ENCODE measurements around the gene TADA2A.

GRCh38 chr17:37518826-37519225 lies 112.1 kb downstream of the TADA2A start:
- TF ChIP-seq EZH2 (IDR thresholded peaks at IDR 0.05) = no peak
- no peak for TF ChIP-seq POLR2AphosphoS5 (IDR thresholded peaks at IDR 0.05; ENCODE audit: borderline replicate concordance, low read depth, low read length)
- TF ChIP-seq FOXP2 (optimal IDR thresholded peaks at IDR 0.05; ENCODE audit: control extremely low read depth, extremely low read length, insufficient read depth) = no peak
